ENCODE data around the gene PAX6. TPM values are rescaled to one million over a fixed set of nuclear protein-coding genes. Genes with fewer than 3 reads are reported as not detected.

Gene PAX6
- total RNA-seq, 2 donors from 2014 or later = 0.68 TPM; not detected in 1

DNA sequence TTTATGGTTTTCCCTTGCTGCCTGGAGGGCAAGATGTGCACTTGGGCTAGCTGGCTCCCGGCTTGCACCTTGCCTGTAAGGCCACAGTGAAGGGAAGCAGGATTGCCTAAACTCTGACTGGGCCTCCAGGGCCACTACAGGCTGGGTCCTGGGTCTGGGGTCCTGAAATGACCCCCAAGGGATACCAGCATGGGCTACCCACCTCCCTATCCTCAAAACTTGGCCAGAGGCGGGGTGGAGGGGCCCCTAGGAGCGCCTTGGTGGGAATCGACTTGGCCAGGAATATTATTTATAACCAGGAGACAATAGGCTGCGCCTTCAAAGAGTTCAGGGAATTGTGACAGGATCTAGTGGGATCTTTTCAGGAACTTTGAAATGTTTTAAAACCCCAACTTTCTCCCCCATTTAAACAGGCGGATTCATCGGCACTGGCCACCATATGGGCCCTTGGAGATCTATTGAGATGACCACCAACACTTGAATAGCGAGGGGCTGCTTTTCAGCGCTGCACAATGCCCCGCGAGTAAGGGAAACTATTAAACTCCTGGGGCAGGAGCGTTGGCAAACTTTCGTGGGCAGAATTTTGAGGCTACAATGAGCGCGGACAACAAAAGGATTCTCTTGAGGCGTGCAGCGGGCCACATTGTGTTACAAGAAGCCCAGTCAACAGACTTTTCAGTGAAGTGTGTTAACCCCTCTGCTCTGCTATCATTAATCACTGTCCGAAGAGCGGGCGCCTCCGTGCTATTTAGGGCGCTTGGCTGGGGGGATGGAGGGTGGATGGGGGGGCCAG, 15.2 kb downstream of the PAX6 start:
- ATAC-seq (ENCODE audit: insufficient number of reproducible peaks, low FRiP score, low read depth) (no peak), DNase-seq (ENCODE audit: low spot score) (no peak)
- H3K9me3 ChIP-seq = no peaks in the 10 kb centered on the region
- no peak overlapping the region for H3K27ac ChIP-seq
- peaks cover 33% of the 10 kb centered on the region for H3K27me3 ChIP-seq (replicated peaks; ENCODE audit: insufficient read depth)
- no peaks in the 10 kb centered on the region for H3K36me3 ChIP-seq
- H3K4me3 ChIP-seq = no peak overlapping the region
- no peak for TF ChIP-seq CTCF (IDR thresholded peaks at IDR 0.05)
- peaks cover 8 to 17% of the 10 kb centered on the region in 2 donors for H3K4me1 ChIP-seq (ENCODE audit: control insufficient read depth in 1 of 2, low read depth in 2 of 2)

- DNase-seq (ENCODE audit: low spot score) (no peak), ATAC-seq (ENCODE audit: insufficient number of reproducible peaks, low FRiP score, low read depth) (no peak)
- Histone ChIP-seq H3K36me3 (no peaks in the 10 kb centered on the region), H3K27ac (no peak overlapping the region), H3K4me3 (no peak overlapping the region), H3K4me1 (ENCODE audit: control insufficient read depth in 1 of 2, low read depth in 2 of 2) (peaks cover 8 to 14% of the 10 kb centered on the region in 2 donors), H3K9me3 (no peaks in the 10 kb centered on the region), H3K27me3 (replicated peaks; ENCODE audit: insufficient read depth) (peaks cover 20% of the 10 kb centered on the region)
- no peak for TF ChIP-seq CTCF (IDR thresholded peaks at IDR 0.05)
Observed at GRCh38 chr11:31794548-31794947, 16.6 kb downstream of the PAX6 start.

DNA sequence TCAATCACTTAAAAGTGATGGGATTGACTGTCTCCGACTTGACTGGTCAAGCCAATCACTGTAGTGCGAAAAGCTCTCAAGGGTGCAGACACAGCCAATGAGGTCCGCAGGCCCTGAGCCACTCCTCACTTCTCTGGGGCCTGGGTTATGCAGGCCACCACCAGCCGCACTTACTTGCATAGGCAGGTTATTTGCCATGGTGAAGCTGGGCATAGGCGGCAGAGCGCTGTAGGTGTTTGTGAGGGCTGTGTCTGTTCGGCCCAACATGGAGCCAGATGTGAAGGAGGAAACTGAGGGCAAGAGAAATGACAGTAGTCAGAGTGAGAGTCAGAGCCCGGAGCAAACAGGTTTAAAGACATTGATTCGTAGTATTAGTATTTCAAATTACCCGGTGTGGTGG, 17.9 kb downstream of the PAX6 start:
- no peak overlapping the region for H3K27ac ChIP-seq
- no peaks in the 10 kb centered on the region for H3K9me3 ChIP-seq
- H3K36me3 ChIP-seq = no peaks in the 10 kb centered on the region
- no peak for TF ChIP-seq CTCF (IDR thresholded peaks at IDR 0.05)
- no peak overlapping the region for H3K4me3 ChIP-seq
- ATAC-seq (ENCODE audit: insufficient number of reproducible peaks, low FRiP score, low read depth) (no peak), DNase-seq (ENCODE audit: low spot score) (no peak)
- H3K4me1 ChIP-seq (ENCODE audit: control insufficient read depth in 1 of 2, low read depth in 2 of 2) = peaks cover under 1 to 1% of the 10 kb centered on the region in 2 donors
- peaks cover 9% of the 10 kb centered on the region for H3K27me3 ChIP-seq (replicated peaks; ENCODE audit: insufficient read depth)

DNA sequence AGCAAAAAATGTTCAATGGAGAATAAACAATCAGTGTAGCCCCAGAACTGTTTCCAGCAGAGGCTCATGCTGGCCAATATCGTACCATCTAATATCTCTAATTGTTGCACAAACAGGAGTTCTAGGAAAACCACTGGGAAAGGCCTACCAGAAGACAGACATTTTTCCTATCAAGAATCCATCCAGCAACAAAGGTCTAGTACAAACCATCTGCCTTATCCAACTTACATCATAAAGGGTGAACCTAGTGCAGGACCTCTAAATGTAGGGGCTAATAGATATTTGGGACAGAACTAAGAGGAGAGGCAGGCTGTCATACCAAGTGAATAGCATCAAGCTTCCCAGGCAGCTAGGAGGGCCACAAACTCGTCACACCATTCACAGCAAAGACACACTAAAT, 18.7 kb downstream of the PAX6 start:
- DNase-seq (ENCODE audit: low spot score) (no peak), ATAC-seq (ENCODE audit: insufficient number of reproducible peaks, low FRiP score, low read depth) (no peak)
- Histone ChIP-seq H3K4me1 (ENCODE audit: control insufficient read depth in 1 of 2, low read depth in 2 of 2) (no peaks in the 10 kb centered on the region), H3K4me3 (no peak overlapping the region), H3K36me3 (no peaks in the 10 kb centered on the region), H3K27ac (no peak overlapping the region), H3K9me3 (no peaks in the 10 kb centered on the region), H3K27me3 (replicated peaks; ENCODE audit: insufficient read depth) (peaks cover 4% of the 10 kb centered on the region)
- no peak for TF ChIP-seq CTCF (IDR thresholded peaks at IDR 0.05)

- no peak overlapping the region for H3K27ac ChIP-seq
- no peak overlapping the region for H3K4me3 ChIP-seq
- no peaks in the 10 kb centered on the region for H3K9me3 ChIP-seq
- TF ChIP-seq CTCF (IDR thresholded peaks at IDR 0.05) = no peak
- no peak for DNase-seq (ENCODE audit: low spot score)
- no peaks in the 10 kb centered on the region for H3K36me3 ChIP-seq
- peaks cover under 1% of the 10 kb centered on the region for H3K27me3 ChIP-seq (replicated peaks; ENCODE audit: insufficient read depth)
- no peaks in the 10 kb centered on the region for H3K4me1 ChIP-seq (ENCODE audit: control insufficient read depth in 1 of 2, low read depth in 2 of 2)
- no peak for ATAC-seq (ENCODE audit: insufficient number of reproducible peaks, low FRiP score, low read depth)
Observed at GRCh38 chr11:31792036-31792435, 19.1 kb downstream of the PAX6 start.
